Left forelimb (tissue), 1 donor: Measurements from ENCODE around the gene MYPN.
"Not testable (repeated sequence)": the region's sequence is repeated elsewhere in the genome, so short reads cannot be mapped to it uniquely, and the experiment has no call there.

Experiments
- DNase-seq: peaks from one replicate; pipeline ENCODE4 v3.0.0-alpha.2; 2018; ENCODE audit warnings: low spot score

The MYPN gene, protein sequence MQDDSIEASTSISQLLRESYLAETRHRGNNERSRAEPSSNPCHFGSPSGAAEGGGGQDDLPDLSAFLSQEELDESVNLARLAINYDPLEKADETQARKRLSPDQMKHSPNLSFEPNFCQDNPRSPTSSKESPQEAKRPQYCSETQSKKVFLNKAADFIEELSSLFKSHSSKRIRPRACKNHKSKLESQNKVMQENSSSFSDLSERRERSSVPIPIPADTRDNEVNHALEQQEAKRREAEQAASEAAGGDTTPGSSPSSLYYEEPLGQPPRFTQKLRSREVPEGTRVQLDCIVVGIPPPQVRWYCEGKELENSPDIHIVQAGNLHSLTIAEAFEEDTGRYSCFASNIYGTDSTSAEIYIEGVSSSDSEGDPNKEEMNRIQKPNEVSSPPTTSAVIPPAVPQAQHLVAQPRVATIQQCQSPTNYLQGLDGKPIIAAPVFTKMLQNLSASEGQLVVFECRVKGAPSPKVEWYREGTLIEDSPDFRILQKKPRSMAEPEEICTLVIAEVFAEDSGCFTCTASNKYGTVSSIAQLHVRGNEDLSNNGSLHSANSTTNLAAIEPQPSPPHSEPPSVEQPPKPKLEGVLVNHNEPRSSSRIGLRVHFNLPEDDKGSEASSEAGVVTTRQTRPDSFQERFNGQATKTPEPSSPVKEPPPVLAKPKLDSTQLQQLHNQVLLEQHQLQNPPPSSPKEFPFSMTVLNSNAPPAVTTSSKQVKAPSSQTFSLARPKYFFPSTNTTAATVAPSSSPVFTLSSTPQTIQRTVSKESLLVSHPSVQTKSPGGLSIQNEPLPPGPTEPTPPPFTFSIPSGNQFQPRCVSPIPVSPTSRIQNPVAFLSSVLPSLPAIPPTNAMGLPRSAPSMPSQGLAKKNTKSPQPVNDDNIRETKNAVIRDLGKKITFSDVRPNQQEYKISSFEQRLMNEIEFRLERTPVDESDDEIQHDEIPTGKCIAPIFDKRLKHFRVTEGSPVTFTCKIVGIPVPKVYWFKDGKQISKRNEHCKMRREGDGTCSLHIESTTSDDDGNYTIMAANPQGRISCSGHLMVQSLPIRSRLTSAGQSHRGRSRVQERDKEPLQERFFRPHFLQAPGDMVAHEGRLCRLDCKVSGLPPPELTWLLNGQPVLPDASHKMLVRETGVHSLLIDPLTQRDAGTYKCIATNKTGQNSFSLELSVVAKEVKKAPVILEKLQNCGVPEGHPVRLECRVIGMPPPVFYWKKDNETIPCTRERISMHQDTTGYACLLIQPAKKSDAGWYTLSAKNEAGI (N-terminal part only)

DNA sequence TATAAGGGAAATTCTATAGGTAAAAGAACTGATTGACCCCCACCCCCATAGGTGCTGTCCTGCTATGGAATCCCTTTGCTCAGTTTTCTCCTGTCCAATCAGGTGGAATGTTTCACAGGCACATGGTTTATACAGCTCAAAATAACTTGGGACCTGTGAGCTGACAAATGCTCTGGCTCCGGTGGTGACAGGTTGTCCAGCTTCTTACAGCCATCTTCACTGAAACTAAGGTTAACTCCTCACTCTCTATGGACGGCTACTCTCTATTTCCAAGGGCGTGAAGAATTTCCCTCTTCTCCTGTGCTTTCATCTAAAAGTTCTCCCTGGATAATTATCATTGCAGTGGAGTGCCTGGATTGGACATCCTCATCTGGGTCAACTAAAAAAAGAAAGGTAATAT lies at the start of gene MYPN:
MYPN (plus strand) TSS at position 158 of the 400 bp plus-strand sequence. CDS start 11,951 bp downstream, outside the sequence.
- no peak for DNase-seq

DNA sequence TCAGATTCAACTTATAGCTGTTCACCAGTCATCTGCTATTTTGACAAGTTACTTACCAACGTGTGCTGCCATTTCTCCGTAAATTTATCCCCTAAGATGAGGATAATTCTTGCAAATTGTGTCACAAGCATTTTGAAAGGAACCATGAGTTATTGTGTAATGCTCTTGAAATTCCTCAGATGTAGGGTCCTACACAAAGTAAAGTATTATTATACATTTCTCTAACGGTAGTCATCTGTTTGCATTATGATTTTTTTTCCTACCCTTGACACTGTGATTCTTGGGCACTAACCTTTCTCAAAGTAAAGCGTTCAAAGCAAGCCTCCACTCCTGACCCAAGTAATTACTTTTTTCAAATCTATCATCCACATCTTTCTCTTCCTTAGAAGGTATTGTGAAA lies 42.3 kb upstream of the MYPN start:
- no peak for DNase-seq

DNA sequence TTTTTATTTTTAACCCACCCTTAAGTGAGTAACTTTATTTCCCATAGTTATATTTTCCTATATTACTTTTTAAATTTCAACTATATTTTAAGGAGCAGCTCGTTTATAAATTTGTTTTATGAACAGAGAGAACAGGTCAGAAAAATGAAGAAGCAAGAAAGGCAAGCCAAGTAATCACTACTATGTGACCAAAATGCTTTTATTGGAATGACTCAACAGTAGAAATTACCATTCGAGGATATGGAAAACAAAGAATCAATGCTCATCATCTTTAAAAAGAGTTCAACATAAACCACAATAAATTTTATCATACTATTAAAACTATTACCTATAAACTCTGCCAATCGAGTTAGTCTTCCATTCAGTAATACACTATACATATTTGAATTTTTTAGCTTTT lies 41.8 kb upstream of the MYPN start:
- no peak for DNase-seq

DNA sequence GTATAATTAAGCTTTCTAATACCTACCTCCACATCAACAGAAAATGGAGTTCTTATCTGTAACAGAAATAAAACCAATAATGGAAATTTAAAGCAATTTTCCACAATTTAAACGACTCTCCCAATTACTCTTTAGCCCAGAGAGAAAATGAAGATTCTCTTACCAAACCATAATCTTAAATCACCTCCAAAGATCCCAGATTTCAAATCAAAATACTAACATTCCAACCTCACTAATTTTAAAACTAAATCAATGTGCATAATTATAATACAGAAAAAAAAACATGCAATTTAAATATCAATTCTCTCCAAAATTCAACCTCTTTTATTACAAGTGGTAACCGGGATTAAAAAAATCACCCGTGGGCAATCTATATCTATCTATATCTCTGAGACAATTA lies 35.7 kb upstream of the MYPN start:
- DNase-seq = no peak

DNA sequence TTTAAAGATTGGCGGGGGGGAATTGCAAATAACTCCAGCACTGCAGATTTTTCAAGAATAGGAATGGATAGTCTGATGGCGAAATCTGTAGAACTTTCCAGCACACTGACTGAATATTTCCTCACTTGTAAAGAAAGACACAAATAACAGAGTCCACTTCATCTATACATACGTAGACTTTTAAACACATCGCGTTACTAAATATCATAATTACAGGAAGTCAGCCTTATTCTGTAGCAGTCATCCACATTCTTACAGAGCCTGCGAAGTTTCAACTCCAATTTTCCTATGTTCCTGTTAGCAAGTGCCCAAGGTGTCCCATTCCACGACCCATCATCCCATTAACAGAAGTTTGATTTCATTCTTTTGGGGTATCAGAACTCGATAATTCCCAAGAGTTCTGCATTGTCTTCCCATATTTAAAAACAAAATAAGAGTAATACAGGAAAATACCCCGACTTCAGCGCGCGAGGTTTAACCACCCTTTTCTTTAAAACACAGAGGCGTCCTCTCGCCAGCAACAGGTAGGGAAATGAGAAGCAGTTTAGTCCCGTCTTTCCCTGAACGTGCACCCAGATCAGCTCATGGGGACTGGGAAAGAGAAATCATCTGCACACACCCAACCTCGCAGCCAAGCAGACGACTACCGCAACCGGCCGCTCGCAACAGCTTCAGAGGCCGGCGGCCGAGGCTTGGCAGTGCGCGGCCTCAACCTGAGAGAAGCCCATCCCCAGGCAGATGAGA lies 35.1 kb upstream of the MYPN start:
- no peak for DNase-seq

DNA sequence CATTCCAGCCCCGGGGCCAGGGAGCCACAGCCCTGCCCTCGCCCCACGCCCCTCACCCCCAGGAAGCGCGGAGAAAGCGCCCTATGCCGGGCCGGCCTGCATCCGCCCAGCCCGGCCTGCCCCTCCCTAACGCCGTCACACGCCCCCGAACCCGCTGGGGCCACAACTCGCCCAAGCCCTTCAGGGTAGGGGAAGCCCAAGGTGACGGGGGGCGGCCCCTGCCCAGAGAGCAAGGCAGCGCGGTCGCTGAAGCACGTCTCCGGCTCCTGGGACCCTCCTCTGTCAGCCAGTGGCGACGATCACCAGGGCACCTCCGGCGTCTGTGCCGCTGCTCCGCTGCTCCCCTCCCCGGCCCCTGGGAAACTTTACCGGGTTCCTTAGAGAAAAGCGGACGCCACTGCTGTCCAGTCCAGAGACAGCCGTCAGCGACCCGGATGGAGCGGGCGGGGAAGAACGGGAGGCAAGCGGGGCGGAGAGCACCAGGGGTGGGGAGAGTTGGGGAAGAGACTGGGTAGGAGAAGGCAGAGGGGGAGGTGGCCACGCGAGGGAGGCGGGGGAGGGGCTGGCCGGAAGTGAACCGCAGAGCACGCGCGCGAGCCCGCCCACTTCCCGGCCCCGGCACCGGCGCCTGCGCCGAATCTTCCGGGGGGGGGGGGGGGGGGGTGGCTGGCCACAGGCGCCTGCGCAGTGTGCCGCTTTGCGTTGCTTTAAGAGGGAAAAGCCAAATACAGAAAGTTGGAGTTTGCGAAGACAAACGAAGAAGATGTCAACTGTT lies 34.3 kb upstream of the MYPN start, which contains the start of gene HERC4:
HERC4 (minus strand) TSS at position 509 of the 775 bp plus-strand sequence. CDS start 2,175 bp downstream, outside the sequence.
- DNase-seq = peak; percentile 99

DNA sequence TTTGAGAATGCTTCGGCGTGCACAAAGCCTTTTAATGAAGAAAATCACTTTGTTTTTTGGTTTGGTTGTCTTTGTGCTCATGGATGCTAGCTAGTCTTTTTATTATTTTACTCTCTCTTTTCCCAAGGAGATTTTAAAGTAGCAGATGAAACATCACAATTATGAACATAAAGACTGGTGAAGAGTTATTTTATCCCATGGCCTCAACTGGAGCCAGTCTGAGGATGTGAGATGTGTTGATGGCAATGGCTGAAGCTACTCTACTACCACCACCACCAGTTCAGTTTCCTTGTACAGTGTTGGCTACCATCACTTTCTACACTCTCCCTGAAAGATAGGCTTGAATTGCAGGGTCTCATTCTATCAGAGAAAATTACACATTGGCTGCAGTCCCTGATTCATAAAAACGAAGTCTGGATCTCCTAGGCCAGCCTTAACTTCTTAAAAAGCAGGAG lies 33.7 kb upstream of the MYPN start:
- no peak for DNase-seq

DNA sequence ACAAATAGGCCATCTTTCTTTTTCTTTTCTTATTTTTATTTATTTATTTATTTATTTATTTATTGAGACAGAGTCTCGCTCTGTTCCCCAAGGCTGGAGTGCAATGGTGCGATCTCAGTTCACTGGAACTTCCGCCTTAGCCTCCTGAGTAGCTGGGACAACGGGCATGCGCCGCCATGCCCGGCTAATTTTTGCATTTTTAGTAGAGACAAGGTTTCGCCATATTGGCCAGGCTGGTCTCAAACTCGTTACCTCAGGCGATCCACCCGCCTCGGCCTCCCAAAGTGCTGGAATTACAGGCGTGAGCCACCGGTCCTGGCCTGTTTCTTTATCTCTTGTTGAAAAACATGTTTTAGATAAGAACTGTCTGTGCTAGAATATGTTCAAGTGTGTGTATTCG lies 33.2 kb upstream of the MYPN start:
- not testable (repeated sequence) for DNase-seq

DNA sequence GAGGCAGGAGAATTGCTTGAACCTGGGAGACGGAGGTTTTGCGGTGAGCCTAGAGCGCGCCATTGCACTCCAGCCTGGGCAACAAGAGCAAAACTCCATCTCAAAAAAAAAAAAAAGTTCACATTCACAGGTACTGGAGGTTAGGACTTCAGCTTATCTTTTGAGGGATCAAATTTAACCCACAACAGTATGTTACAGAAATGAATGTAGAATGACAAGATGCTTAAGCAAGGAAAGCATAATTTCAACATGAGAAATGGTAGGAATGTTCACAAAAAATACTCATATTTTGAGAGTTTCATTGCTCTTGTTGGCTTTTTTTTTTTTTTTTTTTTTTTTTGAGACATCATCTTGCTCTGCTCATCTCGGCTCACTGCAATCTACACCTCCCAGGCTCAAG lies 32.3 kb upstream of the MYPN start:
- DNase-seq = no peak

DNA sequence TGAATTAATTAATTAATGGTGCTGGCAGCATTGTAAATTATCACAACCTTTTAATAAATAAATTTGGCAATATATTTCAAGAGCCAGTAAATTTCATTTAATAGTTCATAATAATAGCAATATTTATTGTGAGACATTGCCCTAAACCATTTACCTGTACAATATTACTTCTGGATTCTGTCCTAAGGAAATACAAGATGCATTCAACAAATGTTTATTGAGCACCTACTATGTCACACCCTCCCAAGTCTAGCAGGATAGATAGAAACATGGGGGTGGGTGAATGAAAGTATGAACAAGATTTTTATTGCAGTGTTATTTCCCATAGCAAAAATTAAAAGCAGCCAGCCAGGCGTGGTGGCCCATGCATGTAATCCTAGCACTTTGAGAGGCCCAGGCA lies 29.9 kb upstream of the MYPN start:
- DNase-seq = no peak

DNA sequence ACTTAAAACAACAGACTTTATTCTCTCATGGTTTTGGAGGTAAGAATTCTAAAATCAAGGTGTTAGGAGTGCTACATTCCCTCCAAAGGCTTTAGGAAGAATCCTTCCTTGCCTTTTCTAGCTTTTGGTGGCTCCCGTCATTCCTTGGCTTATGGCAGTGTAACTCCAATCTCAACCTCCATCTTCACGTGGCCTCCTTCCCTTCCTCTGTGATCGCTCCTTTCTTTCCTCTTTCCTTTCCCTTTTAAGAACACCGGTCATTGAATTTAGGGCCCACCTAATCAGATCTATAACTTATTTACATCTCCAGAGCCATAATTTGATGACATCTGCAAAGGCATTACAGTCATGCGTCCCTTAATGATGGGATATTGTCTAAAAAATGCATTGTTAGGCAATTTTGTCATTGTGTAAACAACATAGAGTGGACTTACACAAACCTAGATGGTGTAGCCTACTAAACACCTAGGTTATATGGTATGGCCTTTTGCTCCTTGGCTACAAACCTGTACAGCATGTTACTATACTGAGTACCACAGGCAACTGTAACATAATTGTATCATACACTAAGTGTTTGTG lies 28.3 kb upstream of the MYPN start:
- no peak for DNase-seq

DNA sequence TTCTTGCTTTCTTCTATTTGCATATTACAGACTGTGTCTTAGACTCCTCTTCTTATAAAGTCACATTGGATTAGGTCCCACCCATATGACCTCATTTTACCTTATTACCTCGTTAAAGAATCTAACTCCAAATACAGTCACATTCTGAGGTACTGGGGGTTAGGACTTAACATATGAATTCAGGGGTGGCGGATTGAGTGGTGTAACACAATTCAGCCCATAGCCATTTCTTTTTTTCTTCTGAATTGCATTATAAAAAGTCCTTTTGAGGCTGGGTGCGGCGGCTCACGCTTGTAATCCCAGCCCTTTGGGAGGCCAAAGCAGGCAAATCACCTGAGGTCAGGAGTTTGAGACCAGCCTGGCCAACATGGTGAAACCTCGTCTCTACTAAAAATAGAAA lies 27.4 kb upstream of the MYPN start:
- no peak for DNase-seq

DNA sequence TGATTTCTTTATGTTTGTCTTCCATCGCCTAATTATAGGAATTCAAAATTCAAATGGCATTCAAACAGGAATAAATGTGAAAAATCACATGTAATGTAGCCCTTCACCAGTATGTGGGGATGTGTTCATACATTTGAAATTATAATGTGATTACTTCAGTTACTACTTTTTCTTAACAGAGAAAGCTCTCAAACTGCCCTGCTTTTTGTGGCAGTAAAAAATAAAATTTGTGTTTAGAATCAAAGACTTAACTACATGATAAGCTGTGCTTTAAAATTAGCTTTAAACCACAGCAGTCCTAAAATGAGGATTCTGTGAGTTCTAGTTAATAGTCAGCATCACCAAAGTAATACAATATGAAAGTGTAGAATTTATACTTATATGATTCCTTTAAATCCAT lies 26.4 kb upstream of the MYPN start:
- no peak for DNase-seq

DNA sequence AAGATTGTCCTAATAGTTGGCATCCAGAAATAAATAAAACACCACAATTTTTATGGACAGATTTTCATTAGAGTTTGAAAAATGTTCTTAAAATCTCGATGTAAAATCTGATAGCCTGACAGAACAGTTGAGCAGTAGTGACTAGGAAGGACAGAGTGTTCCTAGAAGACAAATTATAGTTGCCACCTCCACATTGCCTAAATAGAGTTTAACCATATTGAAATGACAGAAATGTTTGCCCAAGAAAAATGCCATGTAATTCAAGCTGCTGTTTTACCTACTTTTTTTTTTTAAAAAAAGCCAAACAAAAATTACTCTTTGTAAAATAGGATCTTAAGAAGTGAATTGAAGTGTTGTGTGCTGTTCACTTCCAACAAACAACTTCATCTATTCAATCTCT lies 25.3 kb upstream of the MYPN start:
- no peak for DNase-seq

DNA sequence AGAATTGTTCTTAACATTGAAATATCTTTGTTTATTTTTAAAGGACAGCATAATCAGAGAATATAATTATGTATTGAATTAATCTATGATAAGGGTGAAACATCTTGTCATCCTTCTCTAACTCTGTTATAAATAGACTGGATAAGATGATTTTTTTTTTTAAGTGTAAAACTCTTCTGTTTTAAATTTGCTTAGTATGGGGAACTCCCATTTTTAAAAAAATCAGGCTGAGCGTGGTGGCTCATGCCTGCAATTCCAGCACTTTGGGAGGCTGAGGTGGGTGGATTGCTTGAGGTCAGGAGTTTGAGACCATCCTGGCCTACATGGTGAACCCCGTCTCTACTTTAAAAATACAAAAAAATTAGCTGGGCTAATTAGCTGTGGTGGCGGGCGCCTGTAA lies 24.8 kb upstream of the MYPN start:
- DNase-seq = no peak

DNA sequence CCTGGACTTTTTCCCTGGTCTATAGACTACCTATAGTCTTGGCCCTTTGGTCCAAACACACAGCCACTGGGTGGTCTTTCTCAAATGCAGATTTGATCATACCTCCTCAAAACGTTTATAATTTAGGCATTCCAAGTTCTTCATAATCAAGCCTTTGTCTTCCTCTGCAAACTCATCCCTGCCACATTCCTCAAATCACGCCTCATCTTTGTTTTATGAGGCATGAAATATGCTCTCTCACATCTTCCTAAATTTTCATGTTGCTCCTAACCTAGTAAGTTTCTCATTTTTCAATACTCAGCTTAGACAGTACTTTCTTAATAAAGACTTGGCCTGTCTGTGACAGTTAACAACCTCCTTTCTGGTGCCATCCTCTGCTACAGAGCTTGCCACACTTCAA lies 23.3 kb upstream of the MYPN start:
- DNase-seq = no peak

DNA sequence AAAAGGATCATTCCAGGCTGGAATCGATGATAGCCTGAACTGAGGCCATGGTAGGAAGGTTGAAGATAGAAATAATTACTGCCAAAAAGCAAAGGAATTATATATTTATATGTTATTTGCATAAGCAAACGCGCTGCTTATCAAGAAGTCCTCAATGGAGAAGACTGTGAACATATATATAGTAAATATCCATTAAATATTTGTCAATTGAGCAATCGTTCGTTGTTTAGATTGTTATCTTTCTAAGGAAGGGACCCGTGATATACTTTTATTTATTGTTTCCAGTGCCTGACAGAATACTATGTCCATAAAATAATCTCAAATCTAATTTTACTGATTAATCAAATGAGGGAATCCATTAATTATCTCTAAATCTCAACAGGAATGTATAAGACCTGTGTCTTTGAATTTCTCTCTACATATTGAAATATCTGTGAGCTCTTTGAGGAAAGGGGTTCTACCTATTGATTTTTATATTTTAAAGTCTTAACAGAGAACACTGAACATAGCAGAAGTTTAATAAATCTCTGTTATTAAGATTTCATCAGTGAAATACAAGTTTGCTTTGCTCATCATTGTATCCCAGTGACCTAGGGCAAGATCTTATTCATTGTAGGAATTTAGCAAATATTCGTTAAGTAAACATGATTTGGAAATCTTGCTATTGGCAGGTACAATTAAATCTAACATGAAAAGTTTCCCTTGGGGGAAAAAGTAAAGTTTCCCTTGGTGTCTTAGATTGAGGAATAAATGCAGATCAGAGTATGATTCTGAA lies 22.2 kb upstream of the MYPN start:
- DNase-seq = no peak

DNA sequence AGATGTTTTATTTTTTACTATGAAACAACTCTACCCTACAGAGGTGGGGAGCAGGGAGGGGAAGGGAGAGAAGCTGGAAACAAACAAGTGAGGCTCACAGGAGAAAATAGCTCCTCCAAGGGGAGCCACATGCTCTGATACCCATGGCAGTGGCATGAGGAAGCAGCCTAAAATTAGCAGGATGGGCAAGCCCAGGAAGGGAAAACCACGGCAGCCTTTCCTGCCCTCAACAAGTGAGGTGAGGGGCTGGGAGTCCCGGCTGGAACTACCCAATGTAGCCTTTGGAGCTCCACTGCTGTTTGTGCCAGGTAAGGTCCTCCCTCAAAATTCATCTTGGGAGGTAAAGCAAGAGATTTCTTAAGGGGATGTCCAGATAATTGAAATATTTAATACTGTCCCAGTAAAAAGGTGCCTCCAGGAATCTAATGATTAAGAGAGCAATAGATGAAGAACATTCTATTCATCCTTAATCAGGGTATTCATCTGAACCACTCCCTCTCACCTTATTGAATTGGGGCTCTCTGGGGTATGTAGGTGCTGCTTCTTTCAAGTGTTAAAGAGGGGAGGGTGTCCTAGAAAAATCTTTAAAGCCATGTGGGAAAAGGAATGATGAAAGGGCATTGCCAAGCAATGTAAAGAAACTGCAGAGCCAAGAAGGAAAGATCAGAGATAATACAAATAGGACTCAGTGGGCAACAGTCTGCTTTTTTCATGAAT lies 21.4 kb upstream of the MYPN start:
- DNase-seq = no peak

DNA sequence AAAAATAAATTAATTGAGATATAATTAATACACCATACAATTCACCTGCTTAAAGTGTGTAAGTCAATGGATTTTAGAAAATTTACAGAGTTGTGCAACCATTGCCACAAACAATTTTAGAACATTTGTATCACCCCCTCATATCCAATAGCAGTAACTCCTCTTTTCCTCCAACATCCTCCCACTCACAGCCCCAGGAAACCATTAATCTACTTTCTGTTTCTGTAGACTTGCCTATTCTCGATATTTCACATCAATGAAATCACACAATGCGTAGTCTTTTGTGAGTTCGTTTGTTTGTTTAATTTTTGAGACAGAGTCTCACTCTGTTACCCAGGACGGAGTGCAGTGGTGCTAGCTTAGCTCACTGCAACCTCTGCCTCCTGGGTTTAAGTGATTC lies 20.5 kb upstream of the MYPN start:
- DNase-seq = no peak
